Fibroblast of lung (primary cell): ENCODE results near the gene HCFC2. TPM values are rescaled to one million over a fixed set of nuclear protein-coding genes. Genes with fewer than 3 reads are reported as not detected.

Experiments used
- DNase-seq, 2 donors: peaks; one replicate each; pipeline versions ENCODE4 v3.0.0 to v3.0.0-alpha.2; 2010; ENCODE audit warnings: low read depth in 2 of 2
- H2AFZ ChIP-seq: 2 replicates; pipeline ENCODE4 v1.5.1; 2012; ENCODE audit warnings: low read length, control low read depth, inconsistent platforms
- H3K27ac ChIP-seq: 2 replicates; pipeline ENCODE4 v1.5.1; 2011; ENCODE audit warnings: low read length, control low read depth; ENCODE audit not compliant: insufficient read depth
- H3K27me3 ChIP-seq: 2 replicates; pipeline ENCODE4 v1.5.1; 2011; ENCODE audit warnings: mild to moderate bottlenecking, low read length; ENCODE audit not compliant: control insufficient read depth, insufficient read depth
- H3K36me3 ChIP-seq: 2 replicates; pipeline ENCODE4 v1.5.1; 2011; ENCODE audit warnings: low read length; ENCODE audit not compliant: control insufficient read depth, insufficient read depth
- H3K4me1 ChIP-seq: 2 replicates; pipeline ENCODE4 v1.5.1; 2011; ENCODE audit warnings: low read length; ENCODE audit not compliant: control insufficient read depth, insufficient read depth; ENCODE audit errors: extremely low read depth
- H3K4me2 ChIP-seq: 2 replicates; pipeline ENCODE4 v1.5.1; 2011; ENCODE audit warnings: low read length, control low read depth; ENCODE audit not compliant: insufficient read depth; ENCODE audit errors: extremely low read depth
- H3K4me3 ChIP-seq, 4 experiments: fragments of 200-600 bp in 1 of 4; sonication (generic) in 1 of 4; replicated peaks in 1 of 4; 2 replicates each; pipeline ENCODE4 v1.5.1; 2011 to 2016; ENCODE audit warnings: low read length in 4 of 4, low read depth in 3 of 4, mild to moderate bottlenecking in 3 of 4, control low read depth in 2 of 4, inconsistent platforms in 1 of 4, mixed read lengths in 1 of 4; ENCODE audit not compliant: insufficient read depth in 1 of 4; ENCODE audit errors: control extremely low read depth in 1 of 4
- H3K79me2 ChIP-seq: 2 replicates; pipeline ENCODE4 v1.5.1; 2012; ENCODE audit warnings: mild to moderate bottlenecking, low read length, inconsistent platforms; ENCODE audit not compliant: control insufficient read depth, insufficient read depth
- H3K9ac ChIP-seq: 2 replicates; pipeline ENCODE4 v1.5.1; 2011; ENCODE audit warnings: mild to moderate bottlenecking, low read length, control low read depth; ENCODE audit not compliant: insufficient read depth
- H3K9me3 ChIP-seq: 2 replicates; pipeline ENCODE4 v1.5.1; 2012; ENCODE audit warnings: low read depth, low read length; ENCODE audit not compliant: control insufficient read depth, insufficient read depth
- H4K20me1 ChIP-seq: 2 replicates; pipeline ENCODE4 v1.5.1; 2011; ENCODE audit warnings: low read length; ENCODE audit not compliant: control insufficient read depth, insufficient read depth; ENCODE audit errors: extremely low read depth
- EZH2 ChIP-seq: IDR thresholded peaks from 2 replicates; pipeline ENCODE4 v1.5.1; 2012; ENCODE audit warnings: low read length, control low read depth, mild to moderate bottlenecking; ENCODE audit errors: missing control alignments
- polyA plus RNA-seq, 2 donors: library from polyadenylated mRNA; depleted of rRNA in 1 of 2; stranded (reverse) in 1 of 2; unstranded in 1 of 2; fragments of >200 nt; gene quantifications; 2 replicates each; pipeline ENCODE4 v1.2.1, GENCODE V29; 2011 to 2012; ENCODE audit warnings: missing spikeins in 1 of 2
- total RNA-seq: library from RNA; depleted of rRNA; stranded (reverse); fragments of >200 nt; gene quantifications from 2 replicates; pipeline ENCODE4 v1.2.1, GENCODE V29; 2014
- TF ChIP-seq, protein P1 (sequence below), 2 donors: IDR thresholded peaks in 1 of 2; conservative IDR thresholded peaks in 1 of 2; 1 replicate in 1 of 2; 2 replicates in 1 of 2; pipeline ENCODE4 v1.5.1; 2011 to 2012; ENCODE audit warnings: low read length in 2 of 2, control low read depth in 1 of 2, inconsistent platforms in 1 of 2, low read depth in 1 of 2, mild to moderate bottlenecking in 1 of 2

Gene HCFC2
- total and polyA plus RNA-seq, 2 donors (not counting 1 experiment from before 2014, with no cell fraction given), result 27.0 to 36.2 TPM

DNA sequence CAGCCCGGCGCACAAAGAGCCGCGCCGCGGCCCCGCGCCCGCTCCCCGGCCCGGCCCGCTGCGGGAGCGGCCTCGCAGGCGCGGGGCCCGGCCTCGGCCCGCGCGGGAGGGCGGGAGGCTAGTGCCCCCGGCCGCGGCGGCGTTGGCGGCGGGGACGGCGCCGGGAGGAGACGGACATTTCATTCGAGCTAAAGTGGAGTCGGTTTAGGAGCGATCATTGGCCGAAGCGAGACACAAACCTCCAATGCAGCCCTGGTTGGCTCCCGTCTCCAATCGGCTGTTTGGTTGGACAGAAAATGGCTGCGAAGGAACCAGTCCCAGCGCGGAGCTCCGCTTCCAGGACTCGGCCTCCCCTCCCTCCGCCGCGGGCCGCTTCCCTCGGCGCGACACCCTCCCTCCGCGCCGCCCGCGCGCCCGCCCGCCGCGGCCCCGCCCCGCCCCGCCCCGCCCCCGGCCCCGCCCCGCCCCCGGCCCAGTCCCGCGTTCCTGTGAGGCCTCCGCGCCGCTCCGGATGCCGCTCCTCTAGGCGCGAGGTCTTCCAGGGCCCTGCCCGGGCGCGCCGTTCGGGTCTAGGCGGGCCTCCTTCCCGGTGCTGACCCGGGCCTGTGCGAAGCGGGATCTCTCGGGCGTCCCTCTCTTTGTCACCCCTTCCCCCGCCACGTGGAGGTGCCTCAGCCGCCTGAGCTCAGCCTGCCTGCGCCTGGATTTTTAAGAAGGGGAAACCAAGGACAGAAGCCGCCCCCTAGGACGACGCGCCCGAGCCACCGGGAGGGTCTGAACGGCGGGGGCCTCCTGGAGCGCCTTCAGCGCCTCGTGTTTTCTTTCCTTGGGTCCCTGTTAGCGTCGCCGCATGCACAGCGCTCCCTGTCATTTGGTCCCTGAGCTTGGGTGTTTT is 73.8 kb downstream of the HCFC2 start, which contains the start of gene NFYB:
TSS of gene NFYB (minus strand) at position 309 of the 895 bp plus-strand sequence. CDS start 2,757 bp downstream, outside the sequence.
- peak; percentile 98 for DNase-seq
- Histone ChIP-seq H3K27me3 (no peaks in the 10 kb centered on the region), H3K9ac (peak within 1 kb of the TSS; percentile 85), H4K20me1 (peaks cover 2% of the 10 kb centered on the region), H3K36me3 (no peaks in the 10 kb centered on the region), H3K4me1 (peaks cover 10% of the 10 kb centered on the region), H3K79me2 (peaks cover 33% of the 10 kb centered on the region), H3K9me3 (no peaks in the 10 kb centered on the region), H3K27ac (peak within 1 kb of the TSS; percentile 79), H2AFZ (peak within 1 kb of the TSS; percentile 66), H3K4me2 (peak within 1 kb of the TSS; percentile 88), H3K4me3 (peak within 1 kb of the TSS; percentile 75 to 96 (median 84))
- peak; percentile 24 for TF ChIP-seq EZH2
- TF ChIP-seq, protein P1, sequence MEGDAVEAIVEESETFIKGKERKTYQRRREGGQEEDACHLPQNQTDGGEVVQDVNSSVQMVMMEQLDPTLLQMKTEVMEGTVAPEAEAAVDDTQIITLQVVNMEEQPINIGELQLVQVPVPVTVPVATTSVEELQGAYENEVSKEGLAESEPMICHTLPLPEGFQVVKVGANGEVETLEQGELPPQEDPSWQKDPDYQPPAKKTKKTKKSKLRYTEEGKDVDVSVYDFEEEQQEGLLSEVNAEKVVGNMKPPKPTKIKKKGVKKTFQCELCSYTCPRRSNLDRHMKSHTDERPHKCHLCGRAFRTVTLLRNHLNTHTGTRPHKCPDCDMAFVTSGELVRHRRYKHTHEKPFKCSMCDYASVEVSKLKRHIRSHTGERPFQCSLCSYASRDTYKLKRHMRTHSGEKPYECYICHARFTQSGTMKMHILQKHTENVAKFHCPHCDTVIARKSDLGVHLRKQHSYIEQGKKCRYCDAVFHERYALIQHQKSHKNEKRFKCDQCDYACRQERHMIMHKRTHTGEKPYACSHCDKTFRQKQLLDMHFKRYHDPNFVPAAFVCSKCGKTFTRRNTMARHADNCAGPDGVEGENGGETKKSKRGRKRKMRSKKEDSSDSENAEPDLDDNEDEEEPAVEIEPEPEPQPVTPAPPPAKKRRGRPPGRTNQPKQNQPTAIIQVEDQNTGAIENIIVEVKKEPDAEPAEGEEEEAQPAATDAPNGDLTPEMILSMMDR (conservative IDR thresholded peaks at IDR 0.05 in 1 of 2, IDR thresholded peaks at IDR 0.05 in 1 of 2; ENCODE audit: low read depth in 1 of 2, low read length in 2 of 2), result no peak

DNA sequence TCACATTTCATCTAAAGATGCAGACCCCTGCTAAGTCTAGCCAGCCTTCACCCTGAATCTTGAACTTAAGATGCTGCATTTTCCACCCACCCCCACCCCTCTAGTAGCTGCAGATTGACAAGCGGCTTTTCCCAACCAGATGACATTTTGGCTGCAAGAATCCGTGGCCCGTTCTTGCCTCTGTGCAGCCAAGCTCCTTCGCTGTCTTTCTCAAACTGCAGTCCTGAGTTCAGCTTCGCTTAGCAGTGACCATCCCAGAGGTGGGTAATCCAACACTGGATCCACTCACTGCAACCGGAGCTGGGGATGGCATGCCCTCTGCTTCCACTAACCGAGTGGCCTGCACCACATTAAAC is 74.4 kb downstream of the HCFC2 start:
- peaks cover 1% of the 10 kb centered on the region for H4K20me1 ChIP-seq
- peak in 1 of 2 donors; percentile 17 for DNase-seq
- TF ChIP-seq, protein P1 (conservative IDR thresholded peaks at IDR 0.05 in 1 of 2, IDR thresholded peaks at IDR 0.05 in 1 of 2; ENCODE audit: low read depth in 1 of 2, low read length in 2 of 2), result no peak
- TF ChIP-seq EZH2, result no peak
- peak overlapping the region; percentile 22 to 47 (median 26) for H3K4me3 ChIP-seq
- no peaks in the 10 kb centered on the region for H3K27me3 ChIP-seq
- H3K79me2 ChIP-seq, result peaks cover 32% of the 10 kb centered on the region
- no peaks in the 10 kb centered on the region for H3K36me3 ChIP-seq
- peak overlapping the region; percentile 61 for H3K27ac ChIP-seq
- H3K4me1 ChIP-seq, result peaks cover 9% of the 10 kb centered on the region
- H3K9me3 ChIP-seq, result no peaks in the 10 kb centered on the region
- H3K9ac ChIP-seq, result no peak overlapping the region
- peak overlapping the region; percentile 82 for H3K4me2 ChIP-seq
- H2AFZ ChIP-seq, result peak overlapping the region; percentile 66

DNA sequence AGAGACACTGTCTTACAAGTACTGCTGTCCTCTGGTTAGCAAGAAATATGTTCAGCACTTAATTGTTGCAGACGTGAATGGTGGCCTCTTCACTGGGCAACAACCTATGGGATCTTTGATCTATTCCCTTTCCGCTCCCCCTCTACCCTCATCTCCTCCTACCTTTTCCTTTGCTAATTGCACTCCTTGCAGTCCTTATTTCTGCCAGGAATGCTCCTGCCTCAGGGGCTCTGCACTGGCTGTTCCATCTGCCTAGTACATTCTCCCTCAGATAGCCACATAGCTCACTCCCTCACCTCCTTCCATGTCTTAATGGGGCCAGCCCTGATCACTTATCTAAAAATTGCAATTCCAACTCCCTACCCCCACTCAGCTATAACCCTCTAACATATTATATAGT is 78.2 kb downstream of the HCFC2 start:
- H3K79me2 ChIP-seq, result no peaks in the 10 kb centered on the region
- no peak for DNase-seq
- H2AFZ ChIP-seq, result no peak overlapping the region
- H4K20me1 ChIP-seq, result no peaks in the 10 kb centered on the region
- peaks cover 4% of the 10 kb centered on the region for H3K4me1 ChIP-seq
- TF ChIP-seq EZH2, result no peak
- TF ChIP-seq, protein P1 (conservative IDR thresholded peaks at IDR 0.05 in 1 of 2, IDR thresholded peaks at IDR 0.05 in 1 of 2; ENCODE audit: low read depth in 1 of 2, low read length in 2 of 2), result no peak
- no peaks in the 10 kb centered on the region for H3K27me3 ChIP-seq
- no peaks in the 10 kb centered on the region for H3K9me3 ChIP-seq
- H3K4me3 ChIP-seq, result no peak overlapping the region
- H3K27ac ChIP-seq, result no peak overlapping the region
- no peaks in the 10 kb centered on the region for H3K36me3 ChIP-seq
- no peak overlapping the region for H3K4me2 ChIP-seq
- no peak overlapping the region for H3K9ac ChIP-seq
